Superior temporal gyrus (tissue), 1 donor: ENCODE data around the gene TMEM151A.

ENCODE experiments used
- DNase-seq: peaks from one replicate; pipeline ENCODE4 v3.0.0-alpha.2; 2016; ENCODE audit errors: extremely low spot score

TMEM151A gene

DNA sequence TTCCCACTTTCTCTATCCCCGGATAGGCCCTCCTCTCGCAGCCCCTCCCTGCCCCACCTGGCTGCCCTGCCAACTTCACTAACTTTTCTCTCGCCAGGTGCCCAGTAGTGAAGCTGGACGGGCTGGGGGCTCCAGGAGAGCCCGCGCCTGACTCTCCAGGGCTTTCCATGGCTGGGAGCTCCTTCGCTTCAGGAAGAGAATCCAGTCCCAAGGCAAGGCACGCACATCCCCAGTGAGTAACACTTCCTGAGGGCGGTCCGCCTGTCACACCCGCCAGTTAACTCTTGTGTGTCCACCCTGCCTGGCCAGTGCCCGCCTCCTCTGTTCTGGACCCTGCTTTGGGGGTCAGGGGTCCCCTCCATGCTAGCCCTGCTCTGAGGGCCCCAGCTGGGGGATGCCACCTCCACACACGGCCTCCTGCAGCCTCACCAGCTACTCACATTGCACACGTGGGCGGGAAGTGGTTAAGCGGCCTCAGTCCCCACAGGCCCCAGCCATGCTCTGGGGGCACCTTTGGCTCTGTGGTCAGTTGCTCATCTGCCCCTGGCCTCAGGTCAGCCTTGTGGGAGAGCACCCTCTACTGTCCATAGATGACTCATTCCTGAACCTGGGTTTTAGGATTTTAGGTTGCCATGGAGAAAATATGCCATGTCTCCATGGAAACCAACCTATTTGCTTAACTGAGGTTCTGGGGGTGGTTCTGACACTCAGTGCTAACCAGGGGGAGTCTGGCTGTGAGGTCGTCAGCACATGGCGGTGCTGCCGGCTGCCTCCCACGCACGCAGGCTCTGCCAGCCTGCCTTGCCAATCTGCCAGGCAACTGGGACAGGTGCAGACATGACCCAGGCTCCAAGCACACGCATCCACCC, 44.8 kb downstream of the TMEM151A start, which contains the start of gene RIN1:
Gene RIN1, minus strand, starts transcription at position 201 of the 869 bp plus-strand sequence. Its CDS starts 32 bp downstream, at position 169.
- DNase-seq = peak; percentile 76

DNA sequence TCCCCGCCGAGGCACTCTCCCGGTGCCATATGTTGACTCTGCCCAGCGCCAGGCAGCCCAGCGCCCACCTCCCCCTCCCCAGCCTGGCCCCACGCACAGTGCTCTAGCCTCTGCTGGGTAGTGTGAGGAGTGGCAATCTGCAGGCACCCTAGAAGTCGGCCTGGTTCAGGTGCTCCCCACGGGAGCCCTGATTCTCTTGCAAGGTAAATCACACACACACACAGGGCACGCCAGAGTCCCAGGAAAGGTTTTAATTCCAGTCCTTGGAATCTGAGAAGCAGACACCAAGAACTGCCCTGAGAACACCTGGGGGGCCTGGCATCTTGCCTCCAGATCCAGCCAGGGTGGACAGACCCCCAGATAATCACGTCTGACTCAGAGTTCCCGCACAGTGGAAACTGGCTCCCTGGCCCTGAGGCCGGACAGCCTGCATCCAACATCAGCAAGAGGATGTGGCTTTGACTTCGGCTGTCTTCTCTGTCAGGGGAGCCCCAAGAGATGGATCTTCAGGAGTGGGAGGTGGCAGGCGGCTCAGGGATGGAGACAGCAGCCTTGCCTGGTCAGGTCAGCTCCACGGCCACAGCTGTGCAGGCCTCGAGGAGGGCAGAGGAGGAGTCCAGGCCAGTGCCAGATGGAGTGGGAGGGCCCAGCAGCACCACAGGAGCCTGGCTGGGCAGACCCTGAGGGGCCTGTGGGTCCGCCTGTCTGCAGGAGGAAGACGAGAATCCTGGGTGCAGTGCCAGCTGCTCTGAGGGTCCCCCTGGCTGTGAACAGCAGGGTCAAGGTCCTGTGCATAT, 45.6 kb downstream of the TMEM151A start:
- DNase-seq = no peak

DNA sequence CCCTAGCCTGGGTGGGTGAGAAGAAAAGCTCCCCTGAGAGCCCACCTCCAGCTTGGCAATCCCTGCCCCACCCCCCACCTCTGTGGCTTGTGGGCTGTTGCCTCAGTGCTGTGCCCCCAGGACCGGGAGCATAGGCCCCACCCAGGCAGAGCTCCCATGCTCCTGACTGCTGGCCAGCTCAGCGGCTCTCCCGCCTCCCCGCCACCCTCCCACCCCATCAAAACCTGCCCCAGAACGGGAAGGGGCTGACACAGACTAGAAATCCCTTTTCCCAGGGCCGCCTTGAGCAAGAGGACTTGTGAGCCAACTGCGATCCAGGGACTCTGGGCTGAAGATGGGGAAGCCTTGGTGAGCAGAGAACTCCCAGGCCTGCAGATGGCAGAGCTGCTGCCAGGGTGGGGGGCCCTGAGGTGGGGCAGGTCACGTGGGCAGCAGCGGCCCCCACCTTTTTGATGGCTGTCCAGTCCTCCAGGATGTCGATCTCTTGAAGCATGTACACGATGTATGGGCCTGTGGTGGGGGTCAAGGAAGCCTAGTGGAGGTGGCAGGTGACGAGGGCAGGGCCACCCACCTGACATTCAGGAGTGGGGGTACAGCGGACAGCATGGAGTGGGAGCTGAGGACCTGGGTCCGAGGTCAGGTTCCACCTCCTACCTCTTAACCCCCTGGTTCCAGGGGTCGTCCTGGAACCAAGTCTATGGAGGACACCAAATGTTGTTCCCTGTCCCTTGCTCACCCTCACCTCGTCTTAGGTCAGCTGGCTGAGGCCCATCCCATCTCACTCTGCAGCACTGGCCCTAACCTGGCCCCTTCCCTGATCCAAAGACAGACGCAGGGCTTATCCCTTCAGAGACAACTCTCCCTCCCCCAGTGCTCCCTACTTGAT, 46.8 kb downstream of the TMEM151A start:
- DNase-seq = no peak

GRCh38 chr11:66339162-66339675, 47.5 kb downstream of the TMEM151A start:
- no peak for DNase-seq

- no peak for DNase-seq
Observed at GRCh38 chr11:66339686-66340483, 48.2 kb downstream of the TMEM151A start.

GRCh38 chr11:66340596-66341501, 49.2 kb downstream of the TMEM151A start:
- no peak for DNase-seq

DNA sequence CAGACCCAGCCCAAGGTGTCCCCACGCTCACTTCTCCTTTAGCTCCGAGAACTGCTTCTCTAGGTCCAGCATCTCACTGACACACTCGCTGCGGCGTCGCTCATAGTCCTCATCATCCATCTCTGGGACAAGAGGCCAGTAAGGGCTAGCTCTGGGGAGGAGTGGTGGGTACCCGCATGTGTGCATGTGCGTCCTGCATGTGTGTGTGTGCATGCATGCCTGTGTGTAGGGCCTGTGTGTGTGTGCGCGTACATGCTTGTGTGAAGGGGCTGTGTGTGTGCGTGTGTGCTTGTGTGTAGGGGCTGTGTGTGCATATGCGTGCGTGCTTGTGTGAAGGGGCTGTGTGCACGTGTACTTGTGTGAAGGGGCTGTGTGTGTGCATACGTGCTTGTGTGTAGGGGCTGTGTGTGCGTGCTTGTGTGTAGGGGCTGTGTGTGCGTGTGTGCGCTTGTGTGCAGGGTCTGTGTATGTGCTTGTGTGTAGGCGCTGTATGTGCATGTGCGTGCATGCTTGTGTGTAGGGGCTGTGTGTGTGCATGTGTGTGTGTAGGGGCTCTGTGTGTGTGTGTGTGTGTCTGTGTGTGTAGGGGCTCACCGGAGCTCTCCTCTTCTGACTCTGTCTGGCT, 49.9 kb downstream of the TMEM151A start:
- DNase-seq = no peak

DNA sequence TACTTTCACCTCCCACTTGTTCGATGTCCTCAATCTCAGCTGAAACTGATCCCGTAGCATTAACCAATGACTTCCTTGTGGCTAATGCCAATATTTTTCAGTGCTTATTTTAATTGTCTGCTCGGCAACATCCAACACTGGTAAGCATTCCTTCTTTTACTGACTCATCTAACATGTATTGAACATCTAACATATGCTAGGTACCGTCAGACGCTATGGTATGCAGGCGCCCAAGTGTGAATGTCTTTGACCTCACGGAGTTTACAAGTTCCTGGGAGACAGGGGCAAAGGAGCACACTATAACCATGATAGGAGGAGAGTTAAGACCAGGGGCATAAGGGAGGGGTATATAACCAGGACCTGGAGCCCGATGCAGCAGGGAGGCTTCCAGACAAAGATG, 51.5 kb downstream of the TMEM151A start:
- DNase-seq = no peak

DNA sequence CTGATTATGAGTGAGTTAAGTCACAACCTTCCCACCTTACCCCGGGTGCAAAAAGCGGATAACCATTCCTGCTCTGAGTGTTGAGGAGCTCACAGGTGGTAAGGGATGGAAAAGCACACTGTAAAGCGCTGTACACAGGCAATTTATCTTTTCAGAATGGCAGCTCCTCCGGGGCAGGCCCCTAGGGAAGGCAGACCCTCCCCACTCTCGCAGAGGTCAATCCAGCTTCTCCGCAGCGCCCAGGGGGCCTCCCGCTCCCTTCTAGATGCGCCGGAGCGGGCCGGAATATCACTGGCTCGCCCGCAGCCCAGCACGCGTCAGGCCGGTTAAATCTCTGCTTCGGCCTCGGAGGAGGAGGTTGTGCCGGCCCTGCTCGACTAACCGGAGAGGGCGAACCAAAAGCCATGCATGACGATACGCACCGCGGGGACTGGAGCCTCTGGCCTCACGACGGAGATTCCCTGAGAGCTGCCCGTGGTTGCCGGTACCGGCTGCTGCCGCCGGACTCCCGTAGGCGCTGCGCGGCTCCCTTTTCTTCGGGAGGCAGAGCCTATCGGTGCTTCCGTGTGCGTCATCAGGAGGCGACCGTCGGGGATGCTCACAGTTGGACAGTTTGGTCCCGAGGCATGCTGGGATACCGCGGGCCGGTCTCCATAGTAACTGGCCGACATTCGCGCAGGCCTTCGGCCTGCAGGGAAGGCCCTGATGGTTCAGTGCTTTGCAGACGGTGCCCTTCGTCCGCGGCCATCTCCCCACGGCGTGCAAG, 53.0 kb downstream of the TMEM151A start, which contains the start of gene BRMS1:
Gene BRMS1, minus strand, starts transcription at position 555 of the 766 bp plus-strand sequence. CDS start 2,870 bp downstream, outside the sequence.
- DNase-seq = peak; percentile 98

DNA sequence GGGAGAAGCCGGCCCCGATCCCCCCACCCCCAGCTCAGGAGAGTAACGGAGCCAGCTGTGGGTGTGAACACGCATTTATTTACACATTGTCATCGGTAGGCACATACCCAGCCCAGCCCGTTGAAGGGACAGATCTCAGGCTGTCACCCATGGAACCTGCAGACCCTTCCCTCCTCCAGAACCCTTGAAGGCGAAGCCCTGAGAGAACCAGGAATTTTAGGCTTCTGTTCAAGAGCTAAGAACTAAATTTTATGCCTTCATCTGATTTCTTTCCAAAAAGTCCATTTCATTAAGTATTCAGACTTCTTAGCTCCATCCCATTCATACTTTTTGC, 53.6 kb downstream of the TMEM151A start:
- DNase-seq = no peak
